HFF-Myc (cell line): Measurements from ENCODE around the gene MCTP1.

Experiments used
- DNase-seq: peaks from one replicate; pipeline ENCODE4 v3.0.0-alpha.2; 2011; ENCODE audit warnings: low read depth; ENCODE audit errors: extremely low read depth
- H3K4me3 ChIP-seq: replicated peaks from 2 replicates; pipeline ENCODE4 v1.5.1; 2011; ENCODE audit warnings: low read depth, mild to moderate bottlenecking, control low read depth, low read length
- TF ChIP-seq, protein P1 (sequence below): IDR thresholded peaks from 2 replicates; pipeline ENCODE4 v1.5.1; 2012; ENCODE audit warnings: mild to moderate bottlenecking, low read depth, low read length, control low read depth; ENCODE audit errors: missing control alignments

The MCTP1 gene

DNA sequence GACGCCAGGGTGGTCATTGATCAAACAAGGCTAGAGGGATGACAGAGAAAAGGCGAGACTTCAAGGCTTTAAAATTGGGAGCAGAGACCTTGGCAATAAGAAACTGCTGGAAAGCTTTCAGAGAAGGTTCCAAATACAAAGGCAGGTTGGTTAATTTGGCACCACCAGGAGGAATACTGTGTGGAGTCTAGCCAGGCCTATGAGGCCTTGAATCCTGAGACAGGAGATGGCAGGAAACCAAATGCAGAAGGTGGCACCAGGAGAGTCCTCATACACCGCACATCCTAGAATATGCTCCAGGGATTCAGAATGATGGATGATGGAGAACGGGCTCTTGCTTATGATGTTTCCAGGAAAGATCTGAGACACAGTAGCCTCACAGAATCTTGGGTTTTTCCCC lies 90.0 kb downstream of the MCTP1 start:
- TF ChIP-seq, protein P1, sequence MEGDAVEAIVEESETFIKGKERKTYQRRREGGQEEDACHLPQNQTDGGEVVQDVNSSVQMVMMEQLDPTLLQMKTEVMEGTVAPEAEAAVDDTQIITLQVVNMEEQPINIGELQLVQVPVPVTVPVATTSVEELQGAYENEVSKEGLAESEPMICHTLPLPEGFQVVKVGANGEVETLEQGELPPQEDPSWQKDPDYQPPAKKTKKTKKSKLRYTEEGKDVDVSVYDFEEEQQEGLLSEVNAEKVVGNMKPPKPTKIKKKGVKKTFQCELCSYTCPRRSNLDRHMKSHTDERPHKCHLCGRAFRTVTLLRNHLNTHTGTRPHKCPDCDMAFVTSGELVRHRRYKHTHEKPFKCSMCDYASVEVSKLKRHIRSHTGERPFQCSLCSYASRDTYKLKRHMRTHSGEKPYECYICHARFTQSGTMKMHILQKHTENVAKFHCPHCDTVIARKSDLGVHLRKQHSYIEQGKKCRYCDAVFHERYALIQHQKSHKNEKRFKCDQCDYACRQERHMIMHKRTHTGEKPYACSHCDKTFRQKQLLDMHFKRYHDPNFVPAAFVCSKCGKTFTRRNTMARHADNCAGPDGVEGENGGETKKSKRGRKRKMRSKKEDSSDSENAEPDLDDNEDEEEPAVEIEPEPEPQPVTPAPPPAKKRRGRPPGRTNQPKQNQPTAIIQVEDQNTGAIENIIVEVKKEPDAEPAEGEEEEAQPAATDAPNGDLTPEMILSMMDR = no peak
- no peak overlapping the region for H3K4me3 ChIP-seq
- no peak for DNase-seq

DNA sequence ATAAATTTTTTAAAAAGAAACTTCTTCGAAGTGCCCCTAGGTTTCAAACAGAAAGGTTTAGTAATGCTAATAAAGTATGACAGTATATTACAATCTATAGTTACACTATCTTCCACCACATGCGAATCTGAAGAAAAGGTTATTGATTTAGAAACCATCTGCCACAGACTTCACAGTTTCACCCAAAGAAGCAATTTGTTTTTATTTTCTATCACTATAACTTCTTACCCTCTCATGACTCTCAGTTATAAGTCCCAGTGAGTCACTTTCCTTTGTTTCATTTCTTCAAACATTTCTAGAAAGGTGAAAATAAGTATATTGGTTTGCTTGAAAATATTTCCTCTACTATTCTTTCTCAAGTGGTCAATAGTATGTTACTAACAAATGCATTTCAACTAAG lies 93.6 kb downstream of the MCTP1 start:
- TF ChIP-seq, protein P1 = no peak
- no peak for DNase-seq
- H3K4me3 ChIP-seq = no peak overlapping the region

DNA sequence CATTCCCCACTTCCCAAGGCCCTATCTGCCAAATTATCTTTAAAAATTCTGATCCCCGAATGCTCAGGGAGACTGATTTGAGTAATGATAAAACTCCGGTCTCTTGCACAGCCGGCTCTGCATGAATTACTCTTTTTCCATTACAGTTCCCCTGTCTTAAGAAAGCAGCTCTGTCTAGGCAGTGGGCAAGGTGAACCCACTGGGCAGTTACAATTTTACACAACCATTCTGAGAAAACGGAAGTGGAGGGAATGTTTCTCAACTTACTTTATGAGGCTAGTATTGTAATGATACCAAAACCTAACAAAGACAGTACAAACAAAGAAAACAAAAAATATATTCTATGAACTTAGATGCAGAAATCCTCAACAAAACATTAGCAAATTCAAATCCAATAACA lies 100.0 kb downstream of the MCTP1 start:
- H3K4me3 ChIP-seq = no peak overlapping the region
- DNase-seq = no peak
- TF ChIP-seq, protein P1 = no peak

DNA sequence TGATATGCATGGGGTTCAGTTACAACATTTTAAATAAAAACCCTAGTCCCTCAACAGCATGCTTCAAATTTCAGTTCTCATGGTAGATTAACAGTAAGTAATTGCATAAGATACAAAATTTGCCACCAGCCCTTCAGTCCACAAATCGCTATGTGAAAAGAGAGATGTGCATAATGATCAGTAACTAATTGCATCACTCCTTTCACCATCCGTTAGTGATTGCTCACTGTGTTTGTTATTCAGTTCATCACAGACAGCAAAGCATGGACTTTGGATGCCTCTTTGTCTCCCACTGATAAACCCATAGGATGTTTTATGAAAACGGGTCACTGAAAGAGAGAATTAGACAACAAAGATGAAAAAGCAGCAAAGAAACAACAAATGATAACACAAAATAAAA lies 103.2 kb downstream of the MCTP1 start:
- TF ChIP-seq, protein P1 = no peak

DNA sequence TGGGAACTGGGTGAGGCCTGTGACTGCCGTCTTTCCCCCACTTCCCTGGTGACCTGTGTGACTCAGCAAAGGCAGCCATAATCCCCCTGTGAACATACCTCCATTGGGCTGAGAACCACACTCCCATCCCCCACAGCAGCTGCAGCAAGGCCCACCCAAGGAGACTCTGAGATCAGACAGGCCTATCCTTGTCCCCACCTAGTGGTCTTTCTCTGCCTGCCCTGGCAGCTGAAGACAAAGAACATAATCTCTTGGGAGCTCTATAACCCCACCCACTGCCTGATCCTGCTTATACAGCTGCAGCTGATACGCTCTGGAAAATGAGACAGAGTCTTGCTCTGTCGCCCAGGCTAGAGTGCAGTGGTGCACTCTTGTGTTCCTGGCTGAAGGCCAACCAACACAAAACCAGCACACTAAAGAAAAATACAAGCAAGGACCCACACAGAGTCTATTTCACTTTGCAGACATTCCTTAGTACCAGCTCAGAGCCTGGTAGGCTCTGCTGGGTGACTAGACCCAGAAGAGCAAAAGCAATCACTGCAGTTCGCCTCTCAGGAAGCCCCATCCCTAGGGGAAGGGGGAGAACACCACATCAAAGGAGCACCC lies 106.7 kb downstream of the MCTP1 start:
- no peak for DNase-seq
- TF ChIP-seq, protein P1 = no peak
- no peak overlapping the region for H3K4me3 ChIP-seq

More for the DNA sequence above, 103.2 kb downstream of the MCTP1 start:
- no peak for DNase-seq
- no peak overlapping the region for H3K4me3 ChIP-seq

DNA sequence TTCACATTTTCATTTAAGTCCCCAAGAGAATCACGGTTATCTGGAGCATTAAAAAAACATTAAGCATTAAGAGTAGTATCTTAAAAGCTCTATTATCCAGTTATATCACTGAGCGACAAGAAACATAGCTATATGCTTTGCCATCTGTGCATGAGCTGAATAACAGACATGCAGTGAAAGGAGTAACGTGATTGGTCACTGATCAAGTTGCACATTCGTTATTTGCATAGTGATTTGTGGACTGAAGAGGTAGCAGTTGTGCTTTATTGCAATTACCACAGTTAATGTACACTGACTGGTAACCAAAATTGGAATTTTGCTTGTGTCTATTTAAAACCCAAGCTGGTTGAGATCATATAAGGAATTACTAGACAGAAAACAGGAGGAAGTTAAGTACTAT lies 107.4 kb downstream of the MCTP1 start:
- H3K4me3 ChIP-seq = no peak overlapping the region
- TF ChIP-seq, protein P1 = no peak
- no peak for DNase-seq

DNA sequence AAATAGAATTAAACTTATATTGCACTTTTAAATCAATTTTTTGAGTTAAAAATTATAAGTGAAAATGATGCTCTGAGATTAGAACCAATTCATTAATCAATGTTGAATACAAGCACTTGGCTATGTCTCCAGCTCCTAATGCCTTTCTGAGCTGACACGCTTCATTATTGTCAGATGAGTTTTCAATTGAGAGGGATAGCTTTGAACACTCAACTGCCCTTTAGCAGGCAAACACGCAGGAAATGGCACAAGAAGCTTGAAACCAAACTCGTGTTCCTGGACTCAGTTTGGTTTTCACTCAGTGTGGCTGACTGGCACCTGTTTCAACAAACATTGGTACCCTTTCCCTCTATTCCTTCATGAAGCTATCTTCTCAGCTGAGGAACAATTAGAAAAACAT lies 109.8 kb downstream of the MCTP1 start:
- TF ChIP-seq, protein P1 = no peak
- H3K4me3 ChIP-seq = no peak overlapping the region
- no peak for DNase-seq
